Measurements from ENCODE around the gene RAB43. TPM values are rescaled to one million over a fixed set of nuclear protein-coding genes. Genes with fewer than 3 reads are reported as not detected.

Gene RAB43
- total RNA-seq, 4 donors from 2014 or later, result 7.5 to 18.4 (median 17.6) TPM

DNA sequence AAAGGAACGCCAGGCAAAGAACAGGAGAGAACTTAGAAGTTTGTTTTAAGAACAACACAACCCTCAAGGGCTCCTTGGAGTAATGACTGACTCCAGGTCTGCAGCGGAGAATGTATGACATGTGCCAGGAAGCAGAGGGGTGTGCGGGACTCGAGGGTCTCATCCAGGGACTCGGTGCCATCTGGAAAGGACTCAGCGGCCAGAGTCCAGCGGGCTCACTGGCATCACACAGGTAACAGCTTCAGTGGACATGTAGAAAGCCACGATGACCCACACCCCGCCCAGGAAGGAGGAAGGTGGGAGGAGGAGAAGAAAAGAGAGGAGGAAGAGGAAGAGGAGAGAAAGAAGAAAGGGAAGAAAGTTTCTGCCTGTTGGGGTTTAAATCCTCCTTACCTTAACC is 39.6 kb downstream of the RAB43 start:
- Histone ChIP-seq H3K4me3 (no peak overlapping the region), H3K36me3 (no peaks in the 10 kb centered on the region), H3K27ac (replicated peaks in 1 of 4) (no peak overlapping the region), H3K4me1 (peaks cover 2 to 18% (median 11%) of the 10 kb centered on the region in 4 donors), H3K27me3 (no peaks in the 10 kb centered on the region), H3K9me3 (no peaks in the 10 kb centered on the region)
- WGBS, result 81% methylated on average over 9 of the region's 9 CpGs
- intact Hi-C loops (cut with DNase I), result loop anchor here (10.0 kb wide), 1 partner anchor 107 kb away; no protein-coding TSS in a partner anchor
- DNase-seq (ENCODE audit: extremely low spot score), result no peak
- TF ChIP-seq POLR2AphosphoS5 (IDR thresholded peaks at IDR 0.05) (no peak), EP300 (IDR thresholded peaks at IDR 0.05) (no peak), POLR2A (IDR thresholded peaks at IDR 0.05; ENCODE audit: low read depth) (no peak)
- TF ChIP-seq, protein P1, sequence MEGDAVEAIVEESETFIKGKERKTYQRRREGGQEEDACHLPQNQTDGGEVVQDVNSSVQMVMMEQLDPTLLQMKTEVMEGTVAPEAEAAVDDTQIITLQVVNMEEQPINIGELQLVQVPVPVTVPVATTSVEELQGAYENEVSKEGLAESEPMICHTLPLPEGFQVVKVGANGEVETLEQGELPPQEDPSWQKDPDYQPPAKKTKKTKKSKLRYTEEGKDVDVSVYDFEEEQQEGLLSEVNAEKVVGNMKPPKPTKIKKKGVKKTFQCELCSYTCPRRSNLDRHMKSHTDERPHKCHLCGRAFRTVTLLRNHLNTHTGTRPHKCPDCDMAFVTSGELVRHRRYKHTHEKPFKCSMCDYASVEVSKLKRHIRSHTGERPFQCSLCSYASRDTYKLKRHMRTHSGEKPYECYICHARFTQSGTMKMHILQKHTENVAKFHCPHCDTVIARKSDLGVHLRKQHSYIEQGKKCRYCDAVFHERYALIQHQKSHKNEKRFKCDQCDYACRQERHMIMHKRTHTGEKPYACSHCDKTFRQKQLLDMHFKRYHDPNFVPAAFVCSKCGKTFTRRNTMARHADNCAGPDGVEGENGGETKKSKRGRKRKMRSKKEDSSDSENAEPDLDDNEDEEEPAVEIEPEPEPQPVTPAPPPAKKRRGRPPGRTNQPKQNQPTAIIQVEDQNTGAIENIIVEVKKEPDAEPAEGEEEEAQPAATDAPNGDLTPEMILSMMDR (IDR thresholded peaks at IDR 0.05), result no peak

DNA sequence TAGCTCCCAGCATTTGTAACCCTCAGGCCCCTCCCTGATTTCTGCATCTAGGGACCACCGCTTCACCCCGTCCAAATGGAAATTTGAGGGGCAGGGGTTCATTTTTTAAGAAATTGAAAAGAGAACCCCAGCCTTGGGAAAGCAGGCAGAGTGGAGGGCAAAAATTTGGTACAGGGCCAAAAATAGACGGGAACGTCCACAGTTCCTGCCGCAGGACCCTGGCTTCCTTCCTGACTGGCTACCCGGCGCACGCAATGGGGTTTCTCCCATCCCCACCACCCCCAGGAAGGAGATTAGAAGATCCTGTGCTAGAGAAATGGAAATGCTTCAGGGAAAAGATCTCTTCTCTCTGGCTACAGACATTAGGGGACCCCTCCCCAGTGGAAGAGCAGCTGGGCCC is 40.1 kb downstream of the RAB43 start:
- intact Hi-C loops (cut with DNase I), result loop anchor here (10.0 kb wide), 1 partner anchor 107 kb away; no protein-coding TSS in a partner anchor
- no peak overlapping the region for H3K4me3 ChIP-seq
- H3K36me3 ChIP-seq, result no peaks in the 10 kb centered on the region
- no peaks in the 10 kb centered on the region for H3K9me3 ChIP-seq
- WGBS, result 81% methylated on average over 8 of the region's 8 CpGs
- H3K27me3 ChIP-seq, result no peaks in the 10 kb centered on the region
- DNase-seq (ENCODE audit: extremely low spot score), result no peak
- H3K27ac ChIP-seq (replicated peaks in 1 of 4), result no peak overlapping the region
- TF ChIP-seq POLR2AphosphoS5 (IDR thresholded peaks at IDR 0.05) (no peak), POLR2A (IDR thresholded peaks at IDR 0.05; ENCODE audit: low read depth) (no peak), EP300 (IDR thresholded peaks at IDR 0.05) (no peak)
- TF ChIP-seq, protein P1 (IDR thresholded peaks at IDR 0.05), result no peak
- peaks cover 0 to 18% (median 10%) of the 10 kb centered on the region in 4 donors for H3K4me1 ChIP-seq

DNA sequence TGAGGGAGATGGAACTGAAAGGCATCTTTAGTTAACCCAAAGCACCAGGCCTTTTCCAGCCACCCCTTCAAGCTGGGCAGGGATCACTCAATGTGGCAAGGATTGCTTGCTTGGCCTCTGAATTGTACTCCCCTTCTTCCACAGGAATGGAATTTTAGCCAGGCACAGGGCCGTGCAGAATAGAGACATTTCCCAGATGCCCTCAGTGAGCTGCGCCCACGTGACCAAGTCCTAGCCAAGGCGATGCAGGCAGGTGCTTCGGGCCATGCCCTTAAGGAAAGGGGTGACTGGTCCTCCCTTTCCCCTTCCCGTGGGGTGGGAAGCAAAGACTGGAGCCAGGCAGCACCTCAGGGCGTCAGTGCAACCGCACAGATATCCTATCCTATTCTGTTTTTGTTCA is 43.1 kb downstream of the RAB43 start:
- TF ChIP-seq EP300 (IDR thresholded peaks at IDR 0.05) (no peak), POLR2A (IDR thresholded peaks at IDR 0.05; ENCODE audit: low read depth) (no peak), POLR2AphosphoS5 (IDR thresholded peaks at IDR 0.05) (no peak)
- TF ChIP-seq, protein P1 (IDR thresholded peaks at IDR 0.05), result no peak
- WGBS, result 61% methylated on average over 8 of the region's 8 CpGs
- peaks cover 0 to 18% (median 7%) of the 10 kb centered on the region in 4 donors for H3K4me1 ChIP-seq
- intact Hi-C loops (cut with DNase I), result no loop called here
- H3K4me3 ChIP-seq, result no peak overlapping the region
- DNase-seq (ENCODE audit: extremely low spot score), result no peak
- no peaks in the 10 kb centered on the region for H3K27me3 ChIP-seq
- no peaks in the 10 kb centered on the region for H3K36me3 ChIP-seq
- H3K9me3 ChIP-seq, result no peaks in the 10 kb centered on the region
- H3K27ac ChIP-seq (replicated peaks in 1 of 4), result no peak overlapping the region

DNA sequence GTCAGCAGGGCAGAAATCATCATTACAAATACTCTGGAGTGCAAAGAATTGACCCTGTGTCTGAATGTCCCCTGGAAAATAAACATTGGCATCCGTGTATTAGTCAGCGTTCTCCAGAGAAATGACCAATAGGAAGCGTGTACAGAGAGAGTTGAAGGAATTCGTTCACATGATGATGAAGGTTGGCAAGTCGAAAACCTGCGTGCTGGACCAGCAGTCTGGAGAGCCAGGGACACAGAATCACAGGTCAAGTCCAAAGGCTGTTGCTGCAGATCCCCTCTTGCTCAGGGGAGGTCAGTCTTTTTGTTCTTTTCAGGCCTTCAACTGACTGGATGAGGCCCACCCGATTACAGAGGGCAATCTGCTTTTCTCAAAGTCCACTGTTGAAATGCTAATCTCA is 44.4 kb downstream of the RAB43 start:
- Histone ChIP-seq H3K4me1 (peaks cover 0 to 18% (median 7%) of the 10 kb centered on the region in 4 donors), H3K27ac (replicated peaks in 1 of 4) (peak overlapping the region in 1 of 4 donors; percentile 51), H3K9me3 (no peaks in the 10 kb centered on the region), H3K4me3 (no peak overlapping the region), H3K27me3 (no peaks in the 10 kb centered on the region), H3K36me3 (no peaks in the 10 kb centered on the region)
- no peak for DNase-seq (ENCODE audit: extremely low spot score)
- WGBS, result 67% methylated on average over 7 of the region's 7 CpGs
- intact Hi-C loops (cut with DNase I), result no loop called here
- TF ChIP-seq POLR2AphosphoS5 (IDR thresholded peaks at IDR 0.05) (no peak), EP300 (IDR thresholded peaks at IDR 0.05) (no peak), POLR2A (IDR thresholded peaks at IDR 0.05; ENCODE audit: low read depth) (no peak)
- TF ChIP-seq, protein P1 (IDR thresholded peaks at IDR 0.05), result no peak
